Subcutaneous adipose tissue (tissue), 4 donors: ENCODE measurements around the gene TSNAXIP1. TPM values are rescaled to one million over a fixed set of nuclear protein-coding genes. Genes with fewer than 3 reads are reported as not detected.

Experiments used
- total RNA-seq, 4 donors: library from RNA; depleted of rRNA; stranded (reverse); fragments of >200 nt; gene quantifications; one replicate each; pipeline ENCODE4 v1.1.0, GENCODE V29; 2016
- TF ChIP-seq, protein P1 (sequence below): fragments of 450-650 bp; IDR thresholded peaks from one replicate; pipeline ENCODE4 v1.5.1; 2016; ENCODE audit warnings: low read depth, mild to moderate bottlenecking, control low read depth, antibody characterized with exemption, moderate library complexity

TSNAXIP1 gene
- total RNA-seq, 4 donors from 2014 or later, result 0.88 to 1.5 (median 1.0) TPM; not detected in 1

DNA sequence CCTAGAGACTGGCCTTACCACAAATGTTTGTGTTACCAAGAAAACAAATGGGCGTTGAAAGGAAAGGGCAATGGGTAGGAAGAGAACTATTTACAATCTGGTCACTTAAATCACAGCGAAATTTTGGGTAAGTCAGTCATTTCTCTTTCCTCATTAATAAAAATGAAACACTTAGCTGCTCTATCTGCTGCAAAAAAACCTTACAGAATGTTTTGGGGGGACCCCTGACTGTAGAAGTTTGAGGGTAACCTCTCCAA, 39.3 kb downstream of the TSNAXIP1 start:
- TF ChIP-seq, protein P1, sequence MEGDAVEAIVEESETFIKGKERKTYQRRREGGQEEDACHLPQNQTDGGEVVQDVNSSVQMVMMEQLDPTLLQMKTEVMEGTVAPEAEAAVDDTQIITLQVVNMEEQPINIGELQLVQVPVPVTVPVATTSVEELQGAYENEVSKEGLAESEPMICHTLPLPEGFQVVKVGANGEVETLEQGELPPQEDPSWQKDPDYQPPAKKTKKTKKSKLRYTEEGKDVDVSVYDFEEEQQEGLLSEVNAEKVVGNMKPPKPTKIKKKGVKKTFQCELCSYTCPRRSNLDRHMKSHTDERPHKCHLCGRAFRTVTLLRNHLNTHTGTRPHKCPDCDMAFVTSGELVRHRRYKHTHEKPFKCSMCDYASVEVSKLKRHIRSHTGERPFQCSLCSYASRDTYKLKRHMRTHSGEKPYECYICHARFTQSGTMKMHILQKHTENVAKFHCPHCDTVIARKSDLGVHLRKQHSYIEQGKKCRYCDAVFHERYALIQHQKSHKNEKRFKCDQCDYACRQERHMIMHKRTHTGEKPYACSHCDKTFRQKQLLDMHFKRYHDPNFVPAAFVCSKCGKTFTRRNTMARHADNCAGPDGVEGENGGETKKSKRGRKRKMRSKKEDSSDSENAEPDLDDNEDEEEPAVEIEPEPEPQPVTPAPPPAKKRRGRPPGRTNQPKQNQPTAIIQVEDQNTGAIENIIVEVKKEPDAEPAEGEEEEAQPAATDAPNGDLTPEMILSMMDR, result no peak

DNA sequence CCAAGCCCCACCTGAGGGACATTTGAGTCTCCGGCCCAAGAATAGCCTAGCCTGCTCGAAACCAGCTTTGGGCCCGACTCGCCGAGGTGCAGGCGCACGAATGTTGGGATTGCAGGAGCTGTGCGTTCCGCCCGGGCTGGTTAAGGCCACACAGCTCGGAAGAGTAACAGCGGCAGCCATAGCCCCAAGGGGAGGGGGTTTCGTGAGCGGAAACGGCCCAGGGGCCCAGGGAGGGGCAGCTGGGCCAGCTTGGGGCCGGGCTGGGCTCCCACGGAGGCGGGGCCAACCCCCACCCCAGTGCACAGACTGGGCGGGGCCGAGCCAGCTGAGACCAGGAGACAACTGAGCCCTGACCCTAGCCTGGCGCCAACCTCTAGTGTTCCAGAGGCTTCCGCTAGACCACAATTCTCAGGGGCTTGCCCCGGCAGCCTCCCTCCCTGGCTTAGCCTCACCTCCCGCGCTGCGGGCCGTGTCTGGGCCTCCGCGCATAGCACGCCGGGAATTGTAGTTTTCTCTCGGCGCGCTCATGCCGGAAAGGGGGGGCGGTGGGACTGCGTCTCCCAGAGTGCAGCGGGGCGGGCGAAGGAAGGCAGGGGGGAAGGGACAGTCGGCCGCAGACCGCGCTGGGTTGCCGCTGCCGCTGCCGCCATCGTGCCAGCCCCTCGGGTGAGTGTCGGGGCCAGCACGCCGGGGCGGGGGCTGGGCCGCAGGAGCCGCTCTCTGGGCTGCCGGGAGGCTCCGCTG, 39.8 kb downstream of the TSNAXIP1 start, which contains the start of gene NUTF2:
TSS of gene NUTF2 (plus strand) at position 614 of the 744 bp plus-strand sequence. CDS start 18,198 bp downstream, outside the sequence.
- TF ChIP-seq, protein P1, result no peak

DNA sequence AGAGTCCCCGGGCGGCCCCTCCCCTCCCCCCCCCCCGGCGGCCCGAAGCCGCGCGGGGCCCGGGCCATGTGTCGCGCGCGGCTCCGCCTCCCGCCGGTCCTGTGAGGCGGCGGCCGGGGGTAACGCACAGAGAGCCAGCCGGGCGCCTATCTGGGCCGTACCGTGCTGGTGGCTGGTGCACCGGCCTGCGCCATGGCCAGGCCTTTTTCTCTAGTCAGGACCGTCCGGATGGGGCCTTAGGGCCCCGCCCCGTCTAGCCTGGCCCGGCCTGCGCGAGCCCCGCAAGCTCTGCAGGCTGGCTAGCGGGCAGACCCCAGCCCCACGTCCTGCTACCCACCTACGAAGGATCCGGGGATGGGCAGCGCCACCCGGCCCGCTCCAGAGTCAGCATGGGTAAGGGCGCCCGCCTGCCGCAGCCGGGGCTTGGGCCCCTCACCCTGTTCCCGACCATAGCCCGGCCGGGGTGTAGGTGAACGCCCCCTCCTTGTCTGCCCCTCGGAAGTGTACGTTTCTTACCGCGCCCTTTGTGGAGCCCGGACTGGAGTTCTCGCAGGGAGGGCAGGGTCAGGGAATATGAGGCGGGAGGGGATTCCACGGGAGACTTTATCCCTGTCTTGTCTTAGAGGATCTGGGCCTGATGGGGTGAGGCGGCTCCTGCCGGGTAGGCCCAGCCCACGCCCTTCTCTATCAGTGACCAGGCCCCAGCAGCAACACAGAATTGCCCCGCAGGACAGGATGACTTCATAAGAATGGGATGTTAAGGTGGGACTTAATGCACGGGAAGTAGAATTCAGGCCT, 40.6 kb downstream of the TSNAXIP1 start, which contains the start of gene CENPT:
TSS of gene CENPT (minus strand) at position 630 of the 798 bp plus-strand sequence. CDS start 13,834 bp downstream, outside the sequence.
- TF ChIP-seq, protein P1, result no peak

DNA sequence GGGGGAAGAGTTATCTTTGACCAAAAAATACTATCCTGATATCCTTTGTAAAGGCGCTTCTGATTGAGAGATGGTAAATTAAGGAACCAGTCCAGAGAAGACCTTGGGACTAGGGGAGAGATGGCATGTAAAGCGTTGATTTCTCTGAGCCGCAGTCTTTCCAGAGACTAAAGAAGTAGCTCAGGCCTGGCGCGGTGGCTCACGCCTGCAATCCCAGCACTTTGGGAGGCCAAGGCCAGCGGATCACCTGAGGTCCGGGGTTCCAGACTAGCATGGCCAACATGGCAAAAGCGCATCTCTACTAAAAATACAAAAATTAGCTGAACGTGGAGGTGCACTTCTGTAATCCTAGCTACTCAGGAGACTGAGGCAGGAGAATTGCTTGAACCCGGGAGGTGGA, 41.4 kb downstream of the TSNAXIP1 start:
- TF ChIP-seq, protein P1, result no peak

DNA sequence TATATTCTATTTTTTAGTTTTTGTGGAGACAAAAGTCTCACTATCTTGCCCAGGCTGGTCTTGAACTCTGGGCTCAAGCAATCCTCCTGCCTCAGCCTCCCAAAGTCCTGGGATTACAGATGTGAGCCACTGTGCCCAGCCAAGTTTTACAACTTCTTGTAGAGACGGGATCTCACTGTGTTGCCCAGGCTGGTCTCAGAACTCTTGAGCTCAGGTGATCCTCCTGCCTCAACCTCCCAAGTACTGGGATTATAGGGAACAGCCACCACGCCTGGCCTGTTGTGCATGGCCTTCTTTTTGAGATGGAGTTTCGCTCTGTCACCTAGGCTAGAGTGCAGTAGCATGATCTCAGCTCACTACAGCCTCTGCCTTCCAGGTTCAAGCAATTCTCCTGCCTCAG, 47.0 kb downstream of the TSNAXIP1 start:
- TF ChIP-seq, protein P1, result no peak

DNA sequence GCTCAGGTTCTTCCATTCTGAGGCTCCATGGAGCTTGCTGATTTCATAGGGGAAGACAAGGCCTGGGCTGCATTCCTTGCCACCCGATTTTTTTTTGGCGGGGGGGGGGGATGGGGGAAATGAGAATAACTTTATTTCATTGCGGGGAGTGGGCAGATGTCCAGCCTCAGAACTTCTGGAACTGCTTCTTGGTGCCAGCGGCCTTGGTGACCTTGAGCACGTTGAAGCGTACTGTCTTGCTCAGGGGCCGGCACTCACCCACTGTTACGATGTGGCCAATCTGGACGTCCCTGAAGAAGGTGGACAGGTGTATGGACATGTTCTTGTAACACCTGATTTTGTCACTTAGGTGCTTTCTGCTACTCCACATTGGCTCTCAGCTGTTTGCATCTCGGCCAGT, 49.1 kb downstream of the TSNAXIP1 start:
- TF ChIP-seq, protein P1, result no peak

DNA sequence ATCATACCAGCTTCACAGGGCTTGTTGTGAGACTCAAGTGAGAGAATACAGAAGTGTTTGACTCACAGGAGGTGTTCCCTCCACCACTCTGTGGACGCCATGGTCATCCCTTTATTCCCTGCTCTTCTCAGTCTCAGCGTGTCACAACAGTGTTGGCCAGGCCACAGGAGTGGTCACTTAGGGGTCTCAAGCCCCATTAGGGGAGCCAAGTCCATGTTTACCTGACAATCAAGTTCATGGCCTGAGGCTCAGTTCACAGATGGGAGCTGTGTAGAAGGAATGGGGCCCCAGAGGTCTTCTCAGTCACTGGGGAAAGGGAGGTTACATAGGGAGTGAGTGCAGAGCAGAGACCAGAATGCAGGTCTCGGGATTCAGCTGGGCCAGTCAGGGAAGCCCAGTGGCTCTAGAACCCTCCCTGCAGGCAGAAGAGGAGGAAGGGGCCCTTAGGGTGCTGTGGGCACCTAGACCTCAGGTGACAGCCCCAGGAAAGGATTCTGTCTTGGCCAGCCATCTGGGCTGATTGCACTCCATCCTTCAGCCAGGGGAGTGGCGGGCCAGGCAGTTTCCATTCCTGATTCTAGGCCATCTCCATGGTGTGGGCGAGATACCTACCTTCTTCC, 50.3 kb downstream of the TSNAXIP1 start:
- TF ChIP-seq, protein P1, result no peak
